Stimulated activated CD8-positive, alpha-beta memory T cell treated with anti-CD3 and anti-CD28 coated beads, Interleukin-2, amount 100 ng/mL, for 48 hours (primary cell): ENCODE results near the gene RGCC.

Experiments used
- DNase-seq, 2 donors: peaks; one replicate each; pipeline ENCODE4 v3.0.0-alpha.2; 2020; ENCODE audit warnings: low read depth in 2 of 2

Gene RGCC

DNA sequence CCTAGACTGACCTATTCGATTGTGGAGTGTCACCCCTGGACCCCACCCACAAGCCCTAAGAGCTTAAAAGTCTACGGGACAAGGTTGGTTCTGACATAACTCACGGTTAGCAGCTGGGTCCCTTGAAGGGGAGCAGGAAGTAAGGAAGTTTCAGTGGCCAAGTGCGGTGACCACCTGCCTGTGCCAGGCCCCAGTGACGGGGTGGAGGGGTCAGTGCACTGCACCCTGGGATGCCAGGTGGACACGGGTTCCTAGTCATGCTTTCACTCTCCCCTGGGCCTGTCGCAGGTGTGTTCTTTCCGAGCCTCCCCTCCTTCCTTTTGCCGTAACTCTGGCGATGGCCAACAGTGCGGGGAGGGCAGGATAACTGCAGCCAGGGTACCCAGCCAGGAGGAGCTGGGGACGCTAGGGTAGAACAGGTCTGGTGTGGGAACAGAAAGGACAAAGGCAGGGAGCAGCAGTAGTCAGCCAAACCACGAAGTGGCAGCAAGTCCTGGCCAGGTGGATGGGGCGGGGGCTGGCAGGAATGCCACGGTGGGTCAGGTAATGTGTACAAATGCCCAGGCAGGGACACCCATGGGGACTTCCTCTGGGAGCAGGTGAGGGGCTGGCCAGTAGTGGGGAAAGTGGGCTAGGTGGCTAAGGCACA is 58.3 kb downstream of the RGCC start:
- DNase-seq, result no peak

- no peak for DNase-seq
Measured at GRCh38 chr13:41516166-41516565, 58.8 kb downstream of the RGCC start.

DNA sequence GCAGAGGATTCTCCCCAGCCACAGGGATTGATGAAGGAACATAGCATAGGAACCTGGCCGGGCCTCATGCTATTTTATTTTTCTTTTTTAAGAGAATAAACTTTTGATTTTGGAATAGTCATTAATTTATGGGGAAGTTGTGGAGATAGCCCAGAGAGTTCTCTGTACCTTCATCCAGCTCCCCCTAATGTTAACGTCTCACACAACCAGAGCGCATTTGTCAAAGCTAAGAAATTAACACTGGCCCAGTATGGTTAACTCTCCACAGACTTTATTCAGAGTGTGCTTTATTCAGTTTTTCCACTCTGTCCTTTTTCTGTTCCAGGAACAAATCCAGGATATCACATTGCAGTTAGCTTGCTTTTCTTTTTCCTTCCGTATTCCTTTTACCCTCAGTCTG is 59.4 kb downstream of the RGCC start:
- DNase-seq, result no peak

DNA sequence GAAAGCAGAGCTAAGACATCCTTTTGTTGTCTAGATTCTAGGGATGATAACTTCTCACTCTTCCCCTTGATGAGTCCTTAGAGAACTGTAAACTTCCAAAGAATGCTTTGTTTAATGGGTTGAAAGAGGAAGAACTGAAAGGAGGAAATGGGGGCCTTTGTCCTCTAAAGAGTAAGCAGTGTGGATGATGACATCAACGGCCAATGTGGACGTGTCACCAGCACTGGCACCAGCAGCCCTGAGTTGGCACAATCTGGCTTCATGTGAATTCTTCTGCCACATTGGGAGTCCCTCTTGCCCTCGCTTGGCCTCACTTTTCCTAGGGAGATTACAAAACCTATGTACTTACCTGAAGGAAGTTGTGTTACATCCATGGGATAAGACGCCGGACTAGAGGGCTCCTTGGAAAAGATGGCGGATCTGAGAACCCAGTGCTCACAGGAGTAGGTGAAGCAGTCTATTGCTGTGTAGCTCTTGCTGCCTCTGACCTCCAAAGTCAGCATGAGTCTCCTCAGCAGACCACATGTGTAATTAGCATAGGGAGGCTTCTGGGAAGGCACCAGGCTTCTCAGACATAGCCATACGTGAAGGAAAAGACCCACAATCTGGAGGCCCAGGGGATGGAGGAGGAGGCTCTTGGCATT is 62.8 kb downstream of the RGCC start:
- no peak for DNase-seq
